HEK293 (cell line): ENCODE results near the gene RAB7A.

ENCODE experiments used
- CTCF ChIA-PET: fragments of 350-600 bp; formaldehyde crosslinking; extraction: SDS; loops from one replicate; lab custom pipeline; 2021; ENCODE audit warnings: antibody characterized with exemption; lab: Yijun Ruan, JAX
- POLR2A ChIA-PET: fragments of 300-600 bp; formaldehyde crosslinking; extraction: SDS; loops from one replicate; lab custom pipeline; 2020; ENCODE audit warnings: antibody characterized with exemption, inconsistent platforms; lab: Yijun Ruan, JAX
- H3K27ac ChIP-seq: fragments of 200-500 bp; sonication (Bioruptor generic); 2 replicates; pipeline ENCODE4 v1.5.1; 2014; ENCODE audit warnings: low read depth, low read length, control low read depth, inconsistent platforms; ENCODE audit errors: extremely low read depth
- H3K36me3 ChIP-seq, 2 experiments: fragments of 200-500 bp in 1 of 2; sonication (Bioruptor generic) in 1 of 2; 1 replicate in 1 of 2; 2 replicates in 1 of 2; pipeline ENCODE4 v1.5.1; 2014 to 2017; ENCODE audit warnings: inconsistent platforms in 2 of 2, low read length in 2 of 2; ENCODE audit not compliant: control insufficient read depth in 2 of 2, insufficient read depth in 1 of 2
- H3K4me1 ChIP-seq: fragments of 200-500 bp; sonication (Bioruptor generic); 2 replicates; pipeline ENCODE4 v1.5.1; 2014; ENCODE audit warnings: mild to moderate bottlenecking, low read length, inconsistent platforms; ENCODE audit not compliant: control insufficient read depth, insufficient read depth
- H3K4me3 ChIP-seq: 2 replicates; pipeline ENCODE4 v1.5.1; 2011; ENCODE audit warnings: low read depth, mild to moderate bottlenecking, control low read depth, low read length, moderate library complexity
- H3K9me3 ChIP-seq: fragments of 200-500 bp; sonication (Bioruptor generic); 2 replicates; pipeline ENCODE4 v1.5.1; 2014; ENCODE audit warnings: low read depth, low read length, inconsistent platforms; ENCODE audit not compliant: control insufficient read depth, insufficient read depth
- GLI2 ChIP-seq: fragments of 450-650 bp; formaldehyde crosslinking; IDR thresholded peaks from 2 replicates; pipeline ENCODE4; 2017; ENCODE audit warnings: missing biosample characterization, missing genetic modification characterization, low read depth, borderline replicate concordance
- GLI4 ChIP-seq: fragments of 450-650 bp; formaldehyde crosslinking; IDR thresholded peaks from 2 replicates; pipeline ENCODE4 v1.5.1; 2016; ENCODE audit warnings: missing biosample characterization, missing genetic modification characterization
- IKZF3 ChIP-seq: fragments of 450-650 bp; IDR thresholded peaks from 2 replicates; pipeline ENCODE4 v1.5.0; 2018; ENCODE audit warnings: missing biosample characterization, mild to moderate bottlenecking, missing genetic modification characterization, moderate library complexity
- KLF7 ChIP-seq: fragments of 450-650 bp; formaldehyde crosslinking; IDR thresholded peaks from 2 replicates; pipeline ENCODE4 v1.5.1; 2016; ENCODE audit warnings: missing biosample characterization, missing genetic modification characterization, borderline replicate concordance
- SP3 ChIP-seq: fragments of 450-650 bp; formaldehyde crosslinking; IDR thresholded peaks from 2 replicates; pipeline ENCODE4 v1.5.1; 2016; ENCODE audit warnings: missing biosample characterization, missing genetic modification characterization
- ZBTB20 ChIP-seq: fragments of 450-650 bp; formaldehyde crosslinking; IDR thresholded peaks from 2 replicates; pipeline ENCODE4 v1.5.1; 2016; ENCODE audit warnings: missing biosample characterization, missing genetic modification characterization
- ZNF114 ChIP-seq: fragments of 450-650 bp; formaldehyde crosslinking; IDR thresholded peaks from 2 replicates; pipeline ENCODE4 v1.5.0; 2017; ENCODE audit warnings: missing biosample characterization, missing genetic modification characterization
- ZNF133 ChIP-seq: fragments of 450-650 bp; formaldehyde crosslinking; IDR thresholded peaks from 2 replicates; pipeline ENCODE4 v1.5.1; 2016; ENCODE audit warnings: missing biosample characterization, missing genetic modification characterization
- ZNF184 ChIP-seq: fragments of 450-650 bp; IDR thresholded peaks from 2 replicates; pipeline ENCODE4 v1.5.1; 2018; ENCODE audit warnings: missing biosample characterization, mild to moderate bottlenecking, missing genetic modification characterization
- ZNF274 ChIP-seq, 2 experiments: fragments of 200-500 bp in 1 of 2; fragments of 450-650 bp in 1 of 2; sonication (Bioruptor generic) in 1 of 2; formaldehyde crosslinking in 1 of 2; IDR thresholded peaks; 2 replicates each; pipeline versions ENCODE4 v1.5.1 to v1.6.1; 2014 to 2016; ENCODE audit warnings: borderline replicate concordance in 1 of 2, inconsistent platforms in 1 of 2, low read length in 1 of 2, missing biosample characterization in 1 of 2, missing genetic modification characterization in 1 of 2
- ZNF350 ChIP-seq: fragments of 450-650 bp; formaldehyde crosslinking; IDR thresholded peaks from 2 replicates; pipeline ENCODE4 v1.5.0; 2017; ENCODE audit warnings: missing biosample characterization, mild to moderate bottlenecking, missing genetic modification characterization
- ZNF37A ChIP-seq: fragments of 450-650 bp; IDR thresholded peaks from 2 replicates; pipeline ENCODE4 v1.5.1; 2018; ENCODE audit warnings: missing biosample characterization, missing genetic modification characterization
- ZNF391 ChIP-seq: fragments of 450-650 bp; formaldehyde crosslinking; IDR thresholded peaks from 2 replicates; pipeline ENCODE4 v1.5.1; 2016; ENCODE audit warnings: low read depth, missing biosample characterization, missing genetic modification characterization, borderline replicate concordance
- ZNF398 ChIP-seq: fragments of 450-650 bp; formaldehyde crosslinking; IDR thresholded peaks from 2 replicates; pipeline ENCODE4 v1.5.1; 2017; ENCODE audit warnings: missing biosample characterization, missing genetic modification characterization
- ZNF426 ChIP-seq: fragments of 450-650 bp; formaldehyde crosslinking; IDR thresholded peaks from 2 replicates; pipeline ENCODE4 v1.5.1; 2017; ENCODE audit warnings: missing biosample characterization, missing genetic modification characterization, mild to moderate bottlenecking, inconsistent platforms, moderate library complexity
- ZNF571 ChIP-seq: fragments of 450-650 bp; formaldehyde crosslinking; IDR thresholded peaks from 2 replicates; pipeline ENCODE4 v1.5.0; 2017; ENCODE audit warnings: missing biosample characterization, missing genetic modification characterization
- ZNF580 ChIP-seq: fragments of 450-650 bp; formaldehyde crosslinking; IDR thresholded peaks from 2 replicates; pipeline ENCODE4 v1.5.1; 2016; ENCODE audit warnings: missing biosample characterization, missing genetic modification characterization
- ZNF610 ChIP-seq: fragments of 450-650 bp; formaldehyde crosslinking; IDR thresholded peaks from 2 replicates; pipeline ENCODE4 v1.5.1; 2016; ENCODE audit warnings: missing biosample characterization, missing genetic modification characterization, borderline replicate concordance
- ZNF621 ChIP-seq: fragments of 450-650 bp; formaldehyde crosslinking; IDR thresholded peaks from 2 replicates; pipeline ENCODE4 v1.5.1; 2017; ENCODE audit warnings: missing biosample characterization, missing genetic modification characterization
- ZNF629 ChIP-seq: fragments of 450-650 bp; formaldehyde crosslinking; IDR thresholded peaks from 2 replicates; pipeline ENCODE4 v1.5.1; 2017; ENCODE audit warnings: missing biosample characterization, missing genetic modification characterization
- ZNF639 ChIP-seq: fragments of 450-650 bp; formaldehyde crosslinking; IDR thresholded peaks from 2 replicates; pipeline ENCODE4 v1.5.1; 2016; ENCODE audit warnings: missing biosample characterization, missing genetic modification characterization
- ZNF660 ChIP-seq: fragments of 450-650 bp; IDR thresholded peaks from 2 replicates; pipeline ENCODE4 v1.5.1; 2018; ENCODE audit warnings: missing biosample characterization, mild to moderate bottlenecking, missing genetic modification characterization
- ZNF837 ChIP-seq: fragments of 450-650 bp; formaldehyde crosslinking; IDR thresholded peaks from 2 replicates; pipeline ENCODE4 v1.5.1; 2016; ENCODE audit warnings: missing biosample characterization, missing genetic modification characterization

RAB7A gene

GRCh38 chr3:128859630-128860029, 133.6 kb downstream of the RAB7A start (continued):
- TF ChIP-seq ZNF391 (tag by site-specific recombination), result no peak
- TF ChIP-seq ZNF629 (tag by site-specific recombination), result no peak
- TF ChIP-seq IKZF3 (tag by site-specific recombination), result no peak
- peak; percentile 71; the same call in 1 of the 2 replicates for TF ChIP-seq ZNF610 (tag by site-specific recombination)
- no peak for TF ChIP-seq ZNF580 (tag by site-specific recombination)
- TF ChIP-seq ZNF837 (tag by site-specific recombination), result no peak

- ChIA-PET CTCF (no interaction called here), POLR2A (no interaction called here)
- Histone ChIP-seq H3K9me3 (no peaks in the 10 kb centered on the region), H3K4me1 (no peaks in the 10 kb centered on the region; the same call in 1 of the 2 replicates), H3K36me3 (peaks cover 0 to 25% of the 10 kb centered on the region in 2 experiments; a peak in 1 of 3 replicates), H3K27ac (no peak overlapping the region), H3K4me3 (no peak overlapping the region)
- TF ChIP-seq ZBTB20 (tag by site-specific recombination) (no peak), ZNF133 (tag by site-specific recombination) (no peak), ZNF37A (tag by site-specific recombination) (no peak), ZNF629 (tag by site-specific recombination) (no peak), SP3 (tag by site-specific recombination) (no peak), ZNF621 (no peak), ZNF274 (IDR thresholded peaks at IDR 0.05; ENCODE audit: low read length) (no peak), ZNF274 (tag by site-specific recombination; IDR thresholded peaks at IDR 0.05; ENCODE audit: borderline replicate concordance) (no peak), ZNF184 (no peak), GLI4 (tag by site-specific recombination) (no peak), ZNF114 (tag by site-specific recombination) (no peak), KLF7 (tag by site-specific recombination) (no peak), ZNF398 (tag by site-specific recombination) (no peak), ZNF639 (tag by site-specific recombination) (no peak), ZNF350 (tag by site-specific recombination) (no peak), ZNF571 (tag by site-specific recombination) (no peak), GLI2 (tag by site-specific recombination) (no peak), ZNF426 (tag by site-specific recombination) (no peak), ZNF660 (tag by site-specific recombination) (no peak)
Measured at GRCh38 chr3:128861491-128861890, 135.5 kb downstream of the RAB7A start.
